ENCODE measurements around the gene ALDH1A1.
"Not testable (repeated sequence)": the region's sequence is repeated elsewhere in the genome, so short reads cannot be mapped to it uniquely, and the experiment has no call there.

ALDH1A1 gene

GRCh38 chr9:72888943-72889342, 63.9 kb downstream of the ALDH1A1 start:
- DNase-seq: no peak

GRCh38 chr9:72888067-72888466, 64.8 kb downstream of the ALDH1A1 start:
- no peak for DNase-seq

- no peak for DNase-seq
Measured at GRCh38 chr9:72886386-72886785, 66.5 kb downstream of the ALDH1A1 start.

- no peak for DNase-seq
Measured at GRCh38 chr9:72884508-72884907, 68.3 kb downstream of the ALDH1A1 start.

- DNase-seq: no peak
Measured at GRCh38 chr9:72883875-72884274, 69.0 kb downstream of the ALDH1A1 start.

- DNase-seq: no peak
Measured at GRCh38 chr9:72882117-72882775, 70.6 kb downstream of the ALDH1A1 start.

GRCh38 chr9:72880821-72881220, 72.0 kb downstream of the ALDH1A1 start:
- no peak for DNase-seq

GRCh38 chr9:72875221-72875620, 77.6 kb downstream of the ALDH1A1 start:
- no peak for DNase-seq

GRCh38 chr9:72874344-72874743, 78.5 kb downstream of the ALDH1A1 start:
- no peak for DNase-seq

GRCh38 chr9:72873456-72873855, 79.4 kb downstream of the ALDH1A1 start:
- no peak for DNase-seq

- no peak for DNase-seq
Measured at GRCh38 chr9:72872718-72873117, 80.1 kb downstream of the ALDH1A1 start.

GRCh38 chr9:72871685-72872084, 81.2 kb downstream of the ALDH1A1 start:
- no peak for DNase-seq

GRCh38 chr9:72864327-72864726, 88.5 kb downstream of the ALDH1A1 start:
- DNase-seq: no peak

- DNase-seq: no peak
Measured at GRCh38 chr9:72863456-72864094, 89.3 kb downstream of the ALDH1A1 start.

- DNase-seq: not testable (repeated sequence)
Measured at GRCh38 chr9:72862788-72863187, 90.1 kb downstream of the ALDH1A1 start.

- DNase-seq: no peak
Measured at GRCh38 chr9:72858089-72858912, 94.6 kb downstream of the ALDH1A1 start.

GRCh38 chr9:72857624-72857996, 95.2 kb downstream of the ALDH1A1 start:
- no peak for DNase-seq

- DNase-seq: no peak
Measured at GRCh38 chr9:72856972-72857623, 95.8 kb downstream of the ALDH1A1 start.

- no peak for DNase-seq
Measured at GRCh38 chr9:72855890-72856523, 96.8 kb downstream of the ALDH1A1 start.

GRCh38 chr9:72855321-72855720, 97.5 kb downstream of the ALDH1A1 start:
- DNase-seq: no peak
